Progenitor cell of endocrine pancreas (in vitro differentiated cells): Measurements from ENCODE around the gene KCNQ1. TPM values are rescaled to one million over a fixed set of nuclear protein-coding genes. Genes with fewer than 3 reads are reported as not detected.

Experiments
- DNase-seq: peaks from one replicate; pipeline ENCODE4 v3.0.0; 2021; ENCODE audit warnings: low spot score; ENCODE audit not compliant: unreplicated experiment
- H3K27ac Mint-ChIP-seq: 2 replicates; pipeline ENCODE4 v1.8.0; 2021; ENCODE audit warnings: mild to moderate bottlenecking, moderate library complexity, mixed read lengths
- H3K27me3 Mint-ChIP-seq: 2 replicates; pipeline ENCODE4 v1.8.0; 2021; ENCODE audit warnings: mixed read lengths
- H3K36me3 Mint-ChIP-seq: 2 replicates; pipeline ENCODE4 v1.8.0; 2022; ENCODE audit warnings: mixed read lengths; ENCODE audit not compliant: insufficient read depth
- H3K4me1 Mint-ChIP-seq: 2 replicates; pipeline ENCODE4 v1.8.0; 2021; ENCODE audit warnings: low read depth, mixed read lengths
- H3K4me3 Mint-ChIP-seq: 2 replicates; pipeline ENCODE4 v1.8.0; 2021; ENCODE audit warnings: low read depth, mild to moderate bottlenecking, moderate library complexity, mixed read lengths
- H3K9me3 Mint-ChIP-seq: 2 replicates; pipeline ENCODE4 v1.8.0; 2021; ENCODE audit warnings: low read depth, mixed read lengths
- CTCF ChIP-seq: fragments of 200-600 bp; sonication (generic); IDR thresholded peaks from one replicate; pipeline ENCODE4 v1.5.0; 2021; ENCODE audit warnings: antibody characterized with exemption, mild to moderate bottlenecking; ENCODE audit not compliant: unreplicated experiment
- total RNA-seq: library from RNA; stranded (reverse); gene quantifications from 2 replicates; pipeline ENCODE4 v1.2.1, GENCODE V29; 2021

The KCNQ1 gene
- total RNA-seq, 1 donor from 2014 or later: 3.3 TPM

GRCh38 chr11:2412323-2412722 is 32.5 kb upstream of the KCNQ1 start:
- no peak for TF ChIP-seq CTCF
- Mint-ChIP-seq H3K9me3 (no peaks in the 10 kb centered on the region), H3K36me3 (no peaks in the 10 kb centered on the region), H3K4me3 (no peak overlapping the region), H3K27me3 (no peaks in the 10 kb centered on the region), H3K27ac (no peak overlapping the region), H3K4me1 (peaks cover 27% of the 10 kb centered on the region)
- no peak for DNase-seq

- no peaks in the 10 kb centered on the region for H3K9me3 Mint-ChIP-seq
- H3K36me3 Mint-ChIP-seq: no peaks in the 10 kb centered on the region
- H3K4me3 Mint-ChIP-seq: no peak overlapping the region
- no peak for DNase-seq
- no peak for TF ChIP-seq CTCF
- H3K4me1 Mint-ChIP-seq: peaks cover 16% of the 10 kb centered on the region
- H3K27ac Mint-ChIP-seq: no peak overlapping the region
- no peaks in the 10 kb centered on the region for H3K27me3 Mint-ChIP-seq
These were observed 30.8 kb upstream of the KCNQ1 start for GRCh38 chr11:2413742-2414579.

- no peaks in the 10 kb centered on the region for H3K27me3 Mint-ChIP-seq
- no peak for DNase-seq
These were observed 30.2 kb upstream of the KCNQ1 start for GRCh38 chr11:2414616-2415015.

GRCh38 chr11:2415171-2415570 is 29.6 kb upstream of the KCNQ1 start:
- Mint-ChIP-seq H3K27ac (no peak overlapping the region), H3K36me3 (no peaks in the 10 kb centered on the region), H3K4me1 (peaks cover 8% of the 10 kb centered on the region), H3K27me3 (no peaks in the 10 kb centered on the region), H3K4me3 (no peak overlapping the region), H3K9me3 (no peaks in the 10 kb centered on the region)
- DNase-seq: no peak
- no peak for TF ChIP-seq CTCF

More at GRCh38 chr11:2414616-2415015, 30.2 kb upstream of the KCNQ1 start:
- Mint-ChIP-seq H3K4me1 (peaks cover 10% of the 10 kb centered on the region), H3K27ac (no peak overlapping the region), H3K36me3 (no peaks in the 10 kb centered on the region), H3K4me3 (no peak overlapping the region), H3K9me3 (no peaks in the 10 kb centered on the region)
- TF ChIP-seq CTCF: no peak

- H3K27me3 Mint-ChIP-seq: no peaks in the 10 kb centered on the region
- no peak for DNase-seq
- peaks cover 5% of the 10 kb centered on the region for H3K4me1 Mint-ChIP-seq
- H3K4me3 Mint-ChIP-seq: no peak overlapping the region
- H3K27ac Mint-ChIP-seq: no peak overlapping the region
- no peaks in the 10 kb centered on the region for H3K9me3 Mint-ChIP-seq
- no peaks in the 10 kb centered on the region for H3K36me3 Mint-ChIP-seq
- TF ChIP-seq CTCF: peak; percentile 22
These were observed 29.0 kb upstream of the KCNQ1 start for GRCh38 chr11:2415601-2416380.
